Measurements from ENCODE around the gene NFIB. TPM values are rescaled to one million over a fixed set of nuclear protein-coding genes. Genes with fewer than 3 reads are reported as not detected.

Gene NFIB
- polyA plus RNA-seq, 2 of the 4 experiments (the other 2 are of a cell fraction), result 10.7 to 21.7 TPM

GRCh38 chr9:14159440-14160216 lies 154.3 kb downstream of the NFIB start:
- POLR2A ChIA-PET, result no interaction called here
- ATAC-seq (peak in 1 of 2 experiments; percentile 25; a peak in 2 of 6 replicates), FAIRE-seq (no peak), DNase-seq (ENCODE audit: low read depth in 1 of 2, low spot score in 1 of 2) (no peak)
- TF ChIP-seq NPAS2 (CRISPR knock-in tag; IDR thresholded peaks at IDR 0.05; ENCODE audit: borderline replicate concordance) (no peak), GATA3 (IDR thresholded peaks at IDR 0.05; ENCODE audit: borderline replicate concordance) (no peak), CHD4 (IDR thresholded peaks at IDR 0.05; ENCODE audit: borderline replicate concordance) (no peak), CBX2 (IDR thresholded peaks at IDR 0.05; ENCODE audit: borderline replicate concordance, low read depth) (no peak), FOSL2 (IDR thresholded peaks at IDR 0.05) (no peak), FOSL2 (CRISPR knock-in tag; IDR thresholded peaks at IDR 0.05) (no peak), ESRRA (IDR thresholded peaks at IDR 0.05; ENCODE audit: borderline replicate concordance, low read length) (no peak), NFE2L2 (conservative IDR thresholded peaks at IDR 0.05; ENCODE audit: low read length) (no peak), RNF2 (IDR thresholded peaks at IDR 0.05; ENCODE audit: borderline replicate concordance, low read depth) (no peak), E2F6 (IDR thresholded peaks at IDR 0.05; ENCODE audit: borderline replicate concordance, low read depth) (no peak), MYC (IDR thresholded peaks at IDR 0.05; ENCODE audit: borderline replicate concordance, low read length) (no peak), ZSCAN20 (CRISPR knock-in tag; IDR thresholded peaks at IDR 0.05) (no peak), ELK1 (IDR thresholded peaks at IDR 0.05; ENCODE audit: low read depth, low read length) (no peak), MAFK (IDR thresholded peaks at IDR 0.05; ENCODE audit: partially characterized antibody) (no peak), TFCP2L1 (CRISPR knock-in tag; IDR thresholded peaks at IDR 0.05) (no peak), POLR2AphosphoS2 (conservative IDR thresholded peaks at IDR 0.05; ENCODE audit: low read length) (no peak), USF2 (IDR thresholded peaks at IDR 0.05) (no peak), EHMT2 (IDR thresholded peaks at IDR 0.05; ENCODE audit: low read depth) (no peak)
- 85% methylated on average over 4 of the region's 4 CpGs for WGBS (ENCODE audit: missing lambda C conversion rate)
- H3K27ac ChIP-seq, result peak overlapping the region in 1 of 2 experiments; percentile 55; a peak in 3 of 6 replicates
- H3K4me2 ChIP-seq, result peak overlapping the region; percentile 37; the same call in 2 of the 3 replicates
- no peaks in the 10 kb centered on the region for H3K9me3 ChIP-seq
- no peak overlapping the region for H3K4me3 ChIP-seq
- peaks cover 24% of the 10 kb centered on the region for H3K4me1 ChIP-seq
- CTCF ChIA-PET, result no interaction called here

DNA sequence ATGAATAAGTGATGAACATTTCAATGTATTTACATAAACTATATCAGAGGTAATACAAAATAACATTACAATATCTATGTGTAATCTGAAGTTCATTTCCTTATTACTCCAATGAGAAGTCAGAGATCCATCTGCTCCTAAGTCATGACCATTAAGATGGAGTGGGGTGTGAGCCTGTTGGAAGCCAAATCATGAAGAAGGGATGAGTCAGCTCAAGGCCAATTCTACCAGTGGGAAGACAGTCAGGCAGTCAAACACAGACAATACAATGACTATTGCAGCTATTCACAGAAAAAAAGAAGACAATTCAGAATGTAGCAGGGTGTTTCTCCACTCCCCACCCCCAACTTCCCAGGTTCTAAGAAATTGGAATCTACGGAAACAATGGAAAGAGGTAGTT lies 155.0 kb downstream of the NFIB start:
- peak; percentile 85 for FAIRE-seq
- H3K27ac ChIP-seq, result peak overlapping the region in 1 of 2 experiments; percentile 55; a peak in 3 of 6 replicates
- no peak overlapping the region for H3K4me3 ChIP-seq
- POLR2A ChIA-PET, result no interaction called here
- DNase-seq (ENCODE audit: low read depth in 1 of 2, low spot score in 1 of 2), result peak in 1 of 2 experiments; percentile 55
- H3K9me3 ChIP-seq, result no peaks in the 10 kb centered on the region
- TF ChIP-seq FOSL2 (IDR thresholded peaks at IDR 0.05) (no peak), FOSL2 (CRISPR knock-in tag; IDR thresholded peaks at IDR 0.05) (peak; percentile 42), ZC3H11A (IDR thresholded peaks at IDR 0.05) (no peak)
- ATAC-seq, result peak in 1 of 2 experiments; percentile 85; a peak in 4 of 6 replicates
- CTCF ChIA-PET, result interaction anchor here (0.7 kb wide), 1 partner anchor 31 kb away, joined by 3 read pairs; no protein-coding TSS in a partner anchor
- H3K4me2 ChIP-seq, result peak overlapping the region; percentile 37; the same call in 2 of the 3 replicates
- peaks cover 24% of the 10 kb centered on the region for H3K4me1 ChIP-seq
- WGBS (ENCODE audit: missing lambda C conversion rate), result 100% methylated on average over 1 of the region's 1 CpG

Data from A549 (cell line).